Loucy (cell line): Measurements from ENCODE around the gene GIT2.

ENCODE experiments used
- H2AFZ ChIP-seq: fragments of 200-600 bp; sonication (generic); 2 replicates; pipeline ENCODE4 v1.6.0; 2016; ENCODE audit warnings: antibody characterized with exemption, mild to moderate bottlenecking, low read length, moderate library complexity
- H3F3A ChIP-seq: fragments of 200-600 bp; 2 replicates; pipeline ENCODE4 v1.6.0; 2016; ENCODE audit warnings: antibody characterized with exemption, low read depth, mild to moderate bottlenecking
- H3K27me3 ChIP-seq: fragments of 200-600 bp; sonication (generic); 2 replicates; pipeline ENCODE4 v1.6.1; 2014; ENCODE audit warnings: low read length, mild to moderate bottlenecking; ENCODE audit not compliant: insufficient read depth, poor library complexity, severe bottlenecking
- H3K36me3 ChIP-seq: fragments of 200-600 bp; sonication (generic); 2 replicates; pipeline ENCODE4 v1.6.1; 2016; ENCODE audit warnings: low read length; ENCODE audit not compliant: insufficient read depth
- H3K4me1 ChIP-seq: fragments of 200-600 bp; sonication (generic); 2 replicates; pipeline ENCODE4 v1.5.1; 2014; ENCODE audit warnings: low read length, mild to moderate bottlenecking; ENCODE audit not compliant: insufficient read depth, poor library complexity, severe bottlenecking
- H3K4me2 ChIP-seq: fragments of 200-600 bp; sonication (generic); 2 replicates; pipeline ENCODE4 v1.6.0; 2014; ENCODE audit warnings: antibody characterized with exemption, low read length, low read depth, mild to moderate bottlenecking; ENCODE audit not compliant: poor library complexity, severe bottlenecking
- H3K4me3 ChIP-seq: fragments of 200-600 bp; sonication (generic); 2 replicates; pipeline ENCODE4 v1.5.1; 2014; ENCODE audit warnings: low read length, mild to moderate bottlenecking, mixed read lengths; ENCODE audit not compliant: poor library complexity, severe bottlenecking
- H3K79me2 ChIP-seq: fragments of 200-600 bp; sonication (generic); 2 replicates; pipeline ENCODE4 v1.6.1; 2014; ENCODE audit warnings: low read length; ENCODE audit not compliant: insufficient read depth
- H3K9ac ChIP-seq: fragments of 200-600 bp; sonication (generic); 2 replicates; pipeline ENCODE4 v1.6.0; 2014; ENCODE audit warnings: mild to moderate bottlenecking, low read depth, low read length, moderate library complexity; ENCODE audit not compliant: poor library complexity, severe bottlenecking
- H3K9me2 ChIP-seq: fragments of 200-600 bp; sonication (generic); replicated peaks from 2 replicates; pipeline ENCODE4 v1.6.1; 2016; ENCODE audit warnings: low read depth, low read length, mixed read lengths
- H3K9me3 ChIP-seq: fragments of 200-600 bp; sonication (generic); 2 replicates; pipeline ENCODE4 v1.6.1; 2014; ENCODE audit warnings: mild to moderate bottlenecking, antibody characterized with exemption, low read length, low read depth; ENCODE audit not compliant: insufficient read depth
- H4K20me1 ChIP-seq: fragments of 200-600 bp; sonication (generic); 2 replicates; pipeline ENCODE4 v1.6.0; 2014; ENCODE audit warnings: antibody characterized with exemption, low read length, mild to moderate bottlenecking; ENCODE audit not compliant: insufficient read depth, poor library complexity, severe bottlenecking
- EZH2phosphoT487 ChIP-seq: fragments of 200-600 bp; IDR thresholded peaks from 2 replicates; pipeline ENCODE4 v1.6.1; 2018; ENCODE audit warnings: antibody characterized with exemption, mild to moderate bottlenecking, moderate library complexity, borderline replicate concordance
- TF ChIP-seq, protein P1 (sequence below): fragments of 200-600 bp; sonication (generic); conservative IDR thresholded peaks from 2 replicates; pipeline ENCODE4 v1.5.1; 2014; ENCODE audit warnings: mild to moderate bottlenecking, antibody characterized with exemption, low read length

The GIT2 gene

DNA sequence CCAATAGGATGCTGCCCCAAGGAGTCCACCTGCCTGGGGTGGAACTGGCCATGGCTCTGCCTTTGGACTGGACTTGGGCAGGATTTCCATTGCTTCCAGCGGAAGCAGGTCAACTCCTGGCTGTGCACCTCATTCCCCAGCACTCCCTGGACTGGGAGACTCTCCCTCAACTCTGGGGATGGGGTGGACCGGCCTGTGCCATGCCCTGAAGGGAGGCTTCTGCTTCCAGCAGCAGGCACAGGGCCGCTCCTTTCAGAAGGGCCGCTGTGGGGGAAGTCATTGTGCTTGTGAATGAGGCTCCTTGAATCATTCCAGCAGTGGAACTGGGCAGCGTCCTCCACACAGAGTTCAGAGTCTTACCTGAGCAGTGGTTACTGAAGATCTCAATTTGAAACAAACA lies 73.1 kb downstream of the GIT2 start:
- no peak overlapping the region for H3K4me3 ChIP-seq
- no peak overlapping the region for H2AFZ ChIP-seq
- no peaks in the 10 kb centered on the region for H3K27me3 ChIP-seq
- no peaks in the 10 kb centered on the region for H3K9me2 ChIP-seq
- H3K79me2 ChIP-seq: no peaks in the 10 kb centered on the region
- no peaks in the 10 kb centered on the region for H3K9me3 ChIP-seq
- H3K36me3 ChIP-seq: peaks cover 5% of the 10 kb centered on the region; the same call in 1 of the 2 replicates
- H3K9ac ChIP-seq: no peak overlapping the region
- no peak for TF ChIP-seq EZH2phosphoT487
- H3K4me2 ChIP-seq: no peak overlapping the region
- H3F3A ChIP-seq: no peaks in the 10 kb centered on the region
- H4K20me1 ChIP-seq: no peaks in the 10 kb centered on the region
- no peaks in the 10 kb centered on the region for H3K4me1 ChIP-seq

DNA sequence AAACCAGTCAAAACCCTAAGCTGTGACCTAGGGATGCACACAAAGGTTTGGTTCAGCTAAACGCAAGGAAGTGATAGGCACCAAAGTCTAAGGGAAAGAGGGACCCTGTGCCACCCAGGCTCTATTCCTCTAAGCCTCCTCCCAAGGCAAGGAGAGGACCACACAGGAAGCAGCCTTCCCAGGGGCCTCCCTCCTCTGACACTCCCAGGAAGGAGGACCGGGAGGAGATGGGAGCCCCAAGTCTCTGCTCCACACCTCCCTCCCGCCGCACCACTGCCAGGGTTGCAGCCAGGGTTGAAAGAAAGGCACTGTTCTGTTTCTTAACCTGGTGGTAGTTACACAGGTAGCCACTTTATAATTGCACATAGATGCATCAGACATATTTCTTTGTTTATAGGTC lies 74.2 kb downstream of the GIT2 start:
- H3K9ac ChIP-seq: no peak overlapping the region
- H3K36me3 ChIP-seq: peaks cover 15% of the 10 kb centered on the region; the same call in 1 of the 2 replicates
- no peaks in the 10 kb centered on the region for H3K9me3 ChIP-seq
- H3K27me3 ChIP-seq: no peaks in the 10 kb centered on the region
- H3K4me3 ChIP-seq: no peak overlapping the region
- no peaks in the 10 kb centered on the region for H3K79me2 ChIP-seq
- H4K20me1 ChIP-seq: no peaks in the 10 kb centered on the region
- no peak overlapping the region for H3K4me2 ChIP-seq
- TF ChIP-seq EZH2phosphoT487: no peak
- TF ChIP-seq, protein P1, sequence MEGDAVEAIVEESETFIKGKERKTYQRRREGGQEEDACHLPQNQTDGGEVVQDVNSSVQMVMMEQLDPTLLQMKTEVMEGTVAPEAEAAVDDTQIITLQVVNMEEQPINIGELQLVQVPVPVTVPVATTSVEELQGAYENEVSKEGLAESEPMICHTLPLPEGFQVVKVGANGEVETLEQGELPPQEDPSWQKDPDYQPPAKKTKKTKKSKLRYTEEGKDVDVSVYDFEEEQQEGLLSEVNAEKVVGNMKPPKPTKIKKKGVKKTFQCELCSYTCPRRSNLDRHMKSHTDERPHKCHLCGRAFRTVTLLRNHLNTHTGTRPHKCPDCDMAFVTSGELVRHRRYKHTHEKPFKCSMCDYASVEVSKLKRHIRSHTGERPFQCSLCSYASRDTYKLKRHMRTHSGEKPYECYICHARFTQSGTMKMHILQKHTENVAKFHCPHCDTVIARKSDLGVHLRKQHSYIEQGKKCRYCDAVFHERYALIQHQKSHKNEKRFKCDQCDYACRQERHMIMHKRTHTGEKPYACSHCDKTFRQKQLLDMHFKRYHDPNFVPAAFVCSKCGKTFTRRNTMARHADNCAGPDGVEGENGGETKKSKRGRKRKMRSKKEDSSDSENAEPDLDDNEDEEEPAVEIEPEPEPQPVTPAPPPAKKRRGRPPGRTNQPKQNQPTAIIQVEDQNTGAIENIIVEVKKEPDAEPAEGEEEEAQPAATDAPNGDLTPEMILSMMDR: no peak
- no peaks in the 10 kb centered on the region for H3K9me2 ChIP-seq
- no peaks in the 10 kb centered on the region for H3K4me1 ChIP-seq
- no peak overlapping the region for H2AFZ ChIP-seq
- H3F3A ChIP-seq: no peaks in the 10 kb centered on the region

DNA sequence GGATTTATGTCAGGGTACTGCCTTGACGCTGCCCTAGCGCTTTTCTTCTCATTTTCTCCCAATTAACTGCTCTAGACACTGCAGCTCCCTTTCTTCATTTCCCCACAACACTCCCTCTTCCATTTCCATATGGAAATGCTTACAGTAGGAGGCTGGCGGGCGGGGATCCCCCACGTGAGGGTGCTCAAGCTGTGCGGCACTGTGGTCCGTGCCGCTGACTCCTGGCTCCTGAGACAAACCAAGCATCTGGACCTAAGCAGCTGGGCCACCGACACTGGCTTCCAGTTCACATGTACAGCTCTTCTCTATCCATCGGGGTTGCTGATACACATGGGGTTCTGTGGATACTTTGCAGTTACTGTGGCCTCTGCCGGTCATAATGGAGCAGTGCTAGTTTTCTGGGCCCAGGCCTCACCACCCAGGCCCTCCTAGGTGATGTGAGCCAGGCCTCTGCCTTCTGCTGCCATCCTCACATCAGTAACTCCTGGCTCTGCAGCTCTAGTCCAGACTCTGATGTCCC lies 75.8 kb downstream of the GIT2 start:
- no peak overlapping the region for H3K4me2 ChIP-seq
- no peaks in the 10 kb centered on the region for H3K4me1 ChIP-seq
- no peak overlapping the region for H2AFZ ChIP-seq
- H3K9ac ChIP-seq: no peak overlapping the region
- H4K20me1 ChIP-seq: no peaks in the 10 kb centered on the region
- TF ChIP-seq EZH2phosphoT487: no peak
- TF ChIP-seq, protein P1: no peak
- no peak overlapping the region for H3K4me3 ChIP-seq
- H3K79me2 ChIP-seq: no peaks in the 10 kb centered on the region
- peaks cover 30% of the 10 kb centered on the region; the same call in 1 of the 2 replicates for H3K36me3 ChIP-seq
- no peaks in the 10 kb centered on the region for H3K27me3 ChIP-seq
- no peaks in the 10 kb centered on the region for H3K9me3 ChIP-seq
- no peaks in the 10 kb centered on the region for H3K9me2 ChIP-seq
- H3F3A ChIP-seq: no peaks in the 10 kb centered on the region

DNA sequence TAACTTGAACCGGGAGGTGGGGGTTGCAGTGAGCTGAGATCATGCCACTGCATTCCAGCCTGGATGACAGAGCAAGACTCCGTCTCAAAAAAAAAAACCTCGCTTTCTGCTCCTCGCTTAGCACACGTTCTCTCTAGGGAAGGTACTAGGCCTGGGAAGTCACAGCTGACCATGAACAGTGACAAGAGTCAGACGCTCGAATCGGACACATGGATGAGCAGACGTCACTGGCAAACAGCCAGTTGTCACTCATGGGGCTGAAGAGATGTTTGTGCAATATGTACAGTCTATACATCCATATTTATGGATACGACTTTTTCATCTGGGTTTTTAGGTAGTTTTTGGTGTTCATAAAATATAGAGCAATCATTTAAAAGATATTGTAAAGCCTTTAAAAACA lies 76.7 kb downstream of the GIT2 start:
- Histone ChIP-seq H3K4me1 (no peaks in the 10 kb centered on the region), H3K9me3 (no peaks in the 10 kb centered on the region), H3K9me2 (no peaks in the 10 kb centered on the region), H3K79me2 (no peaks in the 10 kb centered on the region), H3K36me3 (peaks cover 39% of the 10 kb centered on the region; the same call in 1 of the 2 replicates), H3F3A (no peaks in the 10 kb centered on the region), H3K9ac (no peak overlapping the region), H2AFZ (no peak overlapping the region), H4K20me1 (no peaks in the 10 kb centered on the region), H3K4me3 (no peak overlapping the region), H3K4me2 (no peak overlapping the region), H3K27me3 (no peaks in the 10 kb centered on the region)
- TF ChIP-seq EZH2phosphoT487: no peak
- TF ChIP-seq, protein P1: no peak
